GM10847 (cell line): ENCODE data around the gene NCK2.

Experiments
- POLR2A ChIP-seq: IDR thresholded peaks from 2 replicates; pipeline ENCODE4 v1.6.1; 2011; ENCODE audit not compliant: insufficient read length; ENCODE audit errors: extremely low read depth

The NCK2 gene

DNA sequence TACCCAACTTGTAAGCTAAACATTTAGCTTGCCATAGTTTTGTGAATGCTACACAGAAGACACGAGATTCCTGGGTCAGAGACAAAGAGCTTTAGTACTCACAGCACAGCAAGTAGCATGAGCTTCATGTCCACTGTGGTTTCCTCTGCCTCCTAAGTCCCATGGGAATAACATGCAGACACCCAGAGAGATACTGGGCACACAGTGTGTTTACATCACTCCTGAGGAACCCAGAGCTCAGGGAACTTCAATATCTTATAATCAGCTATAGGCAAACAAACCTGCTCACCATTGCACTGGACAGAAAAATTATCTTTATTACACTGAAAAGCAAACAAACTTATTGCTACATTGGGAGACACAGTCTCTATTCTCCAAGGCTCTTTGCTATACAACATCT is 14.5 kb upstream of the NCK2 start:
- no peak for TF ChIP-seq POLR2A

DNA sequence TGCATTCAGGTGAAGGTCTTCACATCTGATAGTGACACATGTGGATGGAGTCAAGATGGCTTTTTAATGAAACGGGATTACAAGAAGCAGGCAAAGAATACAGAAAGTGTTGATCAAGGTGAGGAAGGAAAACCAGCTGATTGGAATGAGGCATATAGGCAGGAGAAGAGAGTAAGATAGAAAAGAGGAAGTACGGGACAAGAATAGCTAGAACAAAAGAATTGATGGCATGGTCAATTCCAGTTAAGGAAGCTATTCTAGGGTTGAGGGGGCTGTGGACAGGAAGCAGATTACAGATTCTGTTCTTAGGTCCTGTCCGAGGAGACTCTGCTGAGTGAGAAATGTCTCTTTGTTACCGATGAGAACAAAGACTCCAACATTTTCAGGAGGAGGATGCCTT is 13.2 kb upstream of the NCK2 start:
- TF ChIP-seq POLR2A: no peak

DNA sequence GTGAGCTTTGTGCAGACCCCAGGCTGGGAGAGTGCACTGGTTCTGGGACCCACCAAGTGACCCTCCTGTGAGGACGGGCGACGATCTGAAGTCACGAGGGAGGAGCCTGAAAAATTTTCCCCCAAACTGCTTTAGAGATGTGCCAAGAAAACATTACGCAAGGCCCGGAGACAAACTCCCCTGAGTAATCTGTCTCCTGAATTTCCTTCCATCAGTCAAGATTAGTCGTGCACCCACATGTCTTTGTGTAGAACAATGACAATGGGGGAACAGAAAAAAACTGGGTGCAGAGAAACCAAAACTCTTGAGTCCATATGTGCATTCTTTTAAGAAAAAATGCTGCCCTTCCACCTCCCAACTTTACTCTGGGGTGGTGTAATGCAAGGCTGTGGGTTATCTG is 12.6 kb upstream of the NCK2 start:
- TF ChIP-seq POLR2A: no peak

DNA sequence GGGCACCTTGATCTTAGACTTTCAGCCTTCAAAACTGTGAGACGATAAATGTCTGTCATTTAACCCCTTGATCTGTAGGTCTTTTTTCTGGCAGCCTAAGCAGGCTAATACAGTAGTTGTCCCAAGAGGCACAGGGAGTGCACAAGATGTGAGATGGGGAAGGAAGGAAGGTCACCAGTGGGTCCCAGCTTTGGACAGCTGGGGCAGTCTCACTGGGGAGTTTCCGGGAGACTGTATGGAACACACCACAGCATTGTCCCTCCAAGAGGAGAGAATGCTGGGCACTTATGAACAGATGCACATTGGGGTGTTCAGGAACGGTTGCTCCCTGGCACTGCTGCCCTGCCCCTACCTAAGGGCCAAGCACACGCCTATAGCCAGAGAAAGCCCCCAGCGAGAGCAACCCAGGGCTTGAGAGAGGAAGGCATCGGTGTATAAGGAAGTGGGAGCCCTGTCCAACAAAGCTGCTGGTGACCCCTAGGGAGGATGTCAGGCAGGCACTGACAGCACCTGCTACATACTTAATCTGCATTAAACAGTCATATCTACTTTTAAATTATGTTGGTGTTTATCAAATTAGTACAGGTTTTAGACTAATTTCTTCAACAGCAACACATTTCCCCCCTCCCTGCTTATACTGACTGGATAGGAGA is 11.6 kb upstream of the NCK2 start:
- TF ChIP-seq POLR2A: no peak

DNA sequence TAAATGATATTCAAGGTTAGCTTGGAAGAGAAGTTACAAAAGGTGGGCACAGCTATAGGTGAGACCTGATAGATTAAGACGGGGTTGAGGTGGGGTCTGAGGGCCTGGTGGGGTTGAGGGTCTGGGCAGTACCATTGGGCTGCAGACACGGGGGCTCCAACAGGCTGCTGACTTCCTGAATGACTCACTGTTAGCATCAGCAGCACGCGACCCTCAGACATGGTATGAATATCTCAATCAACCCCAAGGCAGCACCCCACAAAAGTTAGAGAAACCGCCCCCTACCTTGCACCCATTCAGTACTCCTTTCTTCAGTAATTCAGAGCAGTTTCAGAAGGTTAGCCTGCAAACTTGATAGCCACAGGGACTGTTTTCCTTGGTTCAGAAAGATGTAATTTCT is 10.8 kb upstream of the NCK2 start:
- no peak for TF ChIP-seq POLR2A

DNA sequence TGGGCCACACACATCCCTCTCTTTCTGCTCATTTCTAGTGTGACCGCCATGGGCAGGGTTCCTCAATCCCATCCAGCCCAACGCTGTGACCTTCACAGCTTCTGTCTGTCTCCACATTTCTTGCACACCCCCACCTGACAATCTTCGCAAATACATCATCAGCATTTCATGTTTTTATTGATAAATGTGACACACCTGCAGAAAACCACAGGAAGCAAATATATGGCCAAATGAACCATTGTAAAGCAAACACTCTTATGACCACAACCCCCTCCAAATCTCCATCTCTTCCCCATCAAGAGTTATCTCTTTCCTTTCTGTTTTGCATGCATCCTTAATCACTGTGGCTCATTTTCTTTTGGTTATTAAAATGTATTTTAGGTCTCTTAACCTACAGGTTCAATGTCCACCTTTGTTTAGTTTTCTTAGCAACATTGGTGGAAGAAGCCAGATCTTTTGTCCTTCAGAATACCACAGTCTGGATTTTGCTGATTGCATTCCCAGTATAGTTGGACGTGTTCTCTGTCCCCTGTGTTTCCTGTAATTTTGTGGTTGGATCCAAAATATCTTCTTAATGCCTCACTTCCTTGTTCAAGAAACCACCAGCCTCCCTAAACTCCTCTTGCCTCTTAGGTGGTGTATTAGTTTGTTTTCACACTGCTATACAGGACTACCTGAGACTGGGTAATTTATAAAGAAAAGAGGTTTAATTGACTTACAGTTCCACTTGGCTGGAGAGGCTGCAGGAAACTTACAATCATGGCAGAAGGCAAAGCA is 9.8 kb upstream of the NCK2 start:
- no peak for TF ChIP-seq POLR2A

DNA sequence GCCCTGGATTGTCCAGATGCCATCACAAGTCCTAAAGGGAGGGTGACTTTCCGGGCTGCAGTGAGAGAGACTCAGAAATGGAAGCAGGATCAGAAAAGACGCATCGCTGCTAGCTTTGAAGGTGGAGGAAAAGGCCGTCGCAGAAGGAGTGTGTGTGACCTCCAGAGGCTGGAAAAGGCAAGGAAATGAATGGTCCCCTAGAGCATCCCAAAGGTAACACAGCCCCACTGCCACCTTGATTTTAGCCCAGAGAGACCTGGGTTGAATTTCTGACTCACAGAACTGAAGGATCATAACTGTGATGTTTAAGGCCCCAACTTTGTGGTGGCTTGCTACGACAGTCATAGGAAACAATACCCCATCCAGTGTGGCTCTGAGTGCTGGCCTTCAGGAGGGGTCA is 8.6 kb upstream of the NCK2 start:
- no peak for TF ChIP-seq POLR2A

DNA sequence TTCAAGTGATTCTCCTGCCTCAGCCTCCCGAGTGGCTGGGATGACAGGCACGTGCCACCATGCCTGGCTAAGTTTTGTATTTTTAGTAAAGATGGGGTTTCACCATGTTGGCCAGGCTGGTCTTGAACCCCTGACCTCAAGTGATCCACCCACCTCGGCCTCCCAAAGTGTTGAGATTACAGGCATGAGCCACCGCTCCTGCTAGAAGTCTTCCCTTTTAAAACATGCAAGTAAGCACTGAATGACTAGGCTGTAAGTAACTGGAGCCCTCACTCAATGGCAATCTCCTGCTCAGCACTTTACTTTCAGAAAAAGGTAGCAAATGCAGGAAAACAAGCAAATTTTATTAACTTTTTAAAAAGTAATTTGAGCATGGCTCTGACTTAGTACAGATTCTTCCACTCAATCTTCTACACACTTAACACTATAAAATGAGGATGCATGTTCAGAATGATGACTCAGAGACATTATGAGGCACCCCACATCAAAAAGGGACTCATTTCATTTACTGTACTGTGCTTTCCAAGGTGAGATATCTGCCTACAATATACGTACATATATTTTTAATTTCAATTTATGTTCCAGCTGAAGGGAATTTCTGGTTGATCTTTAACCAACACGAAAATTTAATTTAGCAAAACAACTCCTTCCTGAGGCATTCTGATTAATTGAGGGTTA is 6.6 kb upstream of the NCK2 start:
- no peak for TF ChIP-seq POLR2A

DNA sequence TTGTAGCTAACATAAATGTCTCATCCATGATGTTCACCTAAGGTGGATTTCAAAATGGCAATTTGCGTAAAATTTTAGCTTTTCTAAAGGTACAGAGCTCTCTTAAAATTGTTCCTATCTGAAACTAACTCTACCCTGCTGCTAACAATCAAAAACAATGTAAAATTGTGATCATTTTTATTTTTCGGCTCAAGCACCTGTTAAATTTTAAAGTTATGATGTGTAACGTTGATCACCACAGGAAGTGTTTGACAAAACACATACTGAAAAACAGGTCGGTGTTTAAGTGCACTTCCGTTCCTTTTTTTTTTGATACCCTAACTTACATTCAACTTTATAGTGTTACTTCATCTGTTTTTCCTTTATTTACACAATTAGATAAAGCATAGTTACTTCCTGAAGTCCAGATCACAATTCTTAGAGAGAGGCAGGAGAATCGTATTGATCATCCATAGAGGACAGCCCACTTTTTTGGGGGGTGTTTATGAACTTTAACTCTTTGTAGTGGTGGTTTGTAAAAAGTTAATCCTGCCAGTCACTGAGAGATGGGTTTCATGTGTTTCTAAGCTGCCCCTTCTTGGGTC is 6.0 kb upstream of the NCK2 start:
- TF ChIP-seq POLR2A: no peak

DNA sequence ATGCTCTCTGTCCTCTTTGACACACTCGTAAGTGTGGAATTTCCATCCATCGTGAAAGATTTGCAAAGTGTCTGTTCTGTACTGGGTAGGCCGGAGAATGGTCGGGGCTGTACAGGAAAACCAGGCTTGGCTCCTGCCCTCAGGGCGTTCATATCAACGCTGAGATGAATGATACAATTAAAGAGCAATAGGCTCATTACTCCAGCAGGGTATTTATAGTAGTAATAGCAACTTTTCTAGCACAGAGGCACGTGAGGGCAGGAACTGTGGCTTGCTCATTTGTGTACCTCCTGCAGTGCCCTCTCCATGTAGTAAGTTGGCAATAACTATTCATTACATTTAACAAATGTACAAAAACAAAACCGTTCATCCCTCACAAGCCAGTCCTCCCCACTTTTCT is 5.3 kb upstream of the NCK2 start:
- no peak for TF ChIP-seq POLR2A

DNA sequence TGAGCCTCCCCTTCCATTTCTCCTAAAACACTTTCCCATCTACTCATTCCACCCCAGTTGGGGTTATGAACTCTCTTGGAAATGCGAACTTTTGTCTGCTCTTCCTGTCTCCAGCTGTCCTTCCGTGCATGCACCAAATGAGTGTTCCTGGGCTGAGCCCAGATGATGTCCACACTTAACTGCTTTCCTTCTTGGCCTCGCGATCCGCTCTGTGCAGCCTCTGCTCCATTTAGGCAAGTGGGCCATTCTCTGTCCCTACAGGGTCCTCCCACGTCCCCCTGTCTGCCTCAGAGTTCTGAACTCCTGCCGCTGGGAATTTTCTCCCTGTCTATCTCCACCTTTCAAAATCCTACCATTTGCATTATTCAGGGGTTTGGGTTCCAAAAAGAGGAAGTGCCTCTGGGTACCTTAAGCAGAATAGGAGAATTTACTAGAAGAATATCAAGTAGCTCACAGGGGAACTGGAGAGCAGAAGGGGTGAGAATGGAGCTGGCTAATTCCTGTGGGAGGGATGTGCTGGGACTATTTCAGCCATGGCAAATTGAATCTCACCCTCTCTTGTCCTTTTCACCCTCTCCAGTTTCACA is 4.7 kb upstream of the NCK2 start:
- no peak for TF ChIP-seq POLR2A

DNA sequence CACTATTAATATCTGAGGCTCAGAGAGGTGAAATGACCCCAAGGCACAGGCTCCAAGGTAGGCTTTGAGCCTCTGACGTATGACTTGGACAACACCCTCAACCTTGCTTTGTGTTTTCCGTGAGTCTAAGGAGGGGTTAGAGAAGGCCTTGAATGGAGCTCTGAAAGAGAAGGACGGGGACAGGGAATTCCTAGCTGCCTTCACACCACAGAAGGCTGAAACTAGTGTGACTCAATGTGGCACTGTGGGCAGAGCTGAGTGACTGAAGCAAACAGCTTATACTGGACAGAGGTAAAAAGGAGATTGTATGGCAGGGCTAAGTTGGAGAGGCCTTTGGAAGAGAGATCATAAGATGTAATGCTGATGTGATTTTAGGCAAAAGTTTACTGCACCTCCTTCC is 3.5 kb upstream of the NCK2 start:
- TF ChIP-seq POLR2A: no peak

DNA sequence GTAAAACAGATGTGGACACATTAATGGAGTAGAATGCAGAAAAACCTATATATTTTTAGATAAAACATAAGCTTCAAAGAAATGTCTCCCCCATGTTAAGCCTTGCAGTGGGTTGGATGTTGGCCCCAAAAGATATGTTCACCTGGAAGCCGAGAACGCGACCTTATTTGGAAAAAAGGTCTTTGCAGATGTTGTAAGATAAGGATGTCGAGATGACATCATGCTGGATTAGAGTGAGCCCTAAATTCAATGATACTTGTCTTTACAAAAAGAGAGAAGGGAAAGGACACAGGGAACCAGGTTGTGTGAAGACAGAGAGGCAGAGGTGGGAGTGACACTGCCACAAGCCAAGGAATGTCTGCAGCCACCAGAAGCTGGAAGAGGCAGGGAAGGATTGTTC is 3.1 kb upstream of the NCK2 start:
- no peak for TF ChIP-seq POLR2A

DNA sequence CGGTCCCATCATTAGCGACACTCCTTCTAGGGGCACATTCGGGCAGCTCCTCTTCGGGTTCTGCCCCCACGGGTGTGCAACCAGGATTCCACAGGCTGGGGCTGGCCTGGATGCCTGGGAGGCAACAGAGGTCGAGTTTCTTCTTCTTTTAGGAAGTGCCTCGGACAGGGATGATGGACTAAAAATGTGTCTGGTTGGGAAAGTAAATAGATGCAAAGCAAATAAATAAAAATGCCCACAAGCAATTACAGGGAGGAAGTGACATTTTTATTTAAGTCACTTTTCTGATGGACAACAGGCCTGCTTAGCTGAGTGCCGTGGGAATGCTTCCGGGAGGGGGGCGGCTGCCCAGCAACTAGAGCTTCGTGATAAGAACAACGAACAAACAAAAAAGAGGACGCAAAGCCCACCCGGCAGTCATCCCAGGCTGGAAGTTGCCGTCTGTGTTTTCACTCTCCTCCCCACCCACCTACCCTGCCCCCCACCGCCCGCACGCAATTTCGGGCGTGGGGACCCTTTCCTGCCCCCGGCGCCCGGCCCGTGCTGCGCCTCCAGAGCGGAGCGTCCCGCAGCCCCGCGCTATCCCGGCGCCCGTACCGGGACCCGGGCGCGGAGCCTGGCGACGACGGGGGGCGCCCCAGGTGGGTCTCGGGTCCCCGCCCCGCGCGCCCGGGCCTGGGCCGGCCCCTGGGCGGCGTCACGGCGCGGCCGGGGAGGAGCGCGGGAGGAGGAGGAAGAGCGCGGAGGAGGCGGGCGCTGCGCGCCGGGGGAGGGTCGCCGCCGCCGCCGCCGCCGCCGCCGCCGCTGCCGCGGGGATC is 412 bp upstream of the NCK2 start:
- TF ChIP-seq POLR2A: no peak
